ENCODE measurements around the gene CCDC141.

Gene CCDC141

DNA sequence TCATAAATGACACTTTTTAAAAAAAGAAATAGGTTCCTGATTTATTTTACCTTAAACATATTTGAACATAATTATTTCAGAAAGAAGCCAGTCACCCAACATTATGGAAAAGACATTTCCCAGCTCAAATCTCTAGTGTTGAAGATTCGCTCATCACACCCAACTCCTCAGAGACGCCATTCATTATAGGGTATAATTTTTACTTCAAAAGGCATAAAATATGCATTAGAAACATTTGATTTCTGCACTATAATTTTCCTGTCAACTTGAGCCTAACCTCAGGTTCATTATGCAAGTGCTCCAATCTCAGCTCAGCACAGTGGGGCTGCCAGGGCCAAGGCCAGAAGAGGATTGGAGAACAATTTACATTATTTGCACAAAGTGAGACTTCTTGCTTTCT lies 183.9 kb downstream of the CCDC141 start:
- H3K36me3 ChIP-seq (ENCODE audit: insufficient read depth, insufficient read length, low read length), result no peaks in the 10 kb centered on the region
- H3K4me1 ChIP-seq (ENCODE audit: insufficient read depth, insufficient read length), result no peaks in the 10 kb centered on the region
- no peak overlapping the region for H3K4me3 ChIP-seq (ENCODE audit: insufficient read length, low read depth)
- no peaks in the 10 kb centered on the region for H3K9me3 ChIP-seq (ENCODE audit: insufficient read depth, low read length)
- DNase-seq (ENCODE audit: low read depth, low spot score), result no peak
- no peaks in the 10 kb centered on the region for H3K27me3 ChIP-seq (ENCODE audit: insufficient read depth, insufficient read length)
- TF ChIP-seq YY1 (IDR thresholded peaks at IDR 0.05; ENCODE audit: insufficient read depth, insufficient read length) (no peak), ZNF274 (IDR thresholded peaks at IDR 0.05; ENCODE audit: low read depth, low read length) (no peak), SUZ12 (IDR thresholded peaks at IDR 0.05; ENCODE audit: extremely low read depth, insufficient read depth, insufficient read length) (no peak)
- no peak overlapping the region for H3K9ac ChIP-seq (ENCODE audit: insufficient read length, low read depth)

- no peaks in the 10 kb centered on the region for H3K27me3 ChIP-seq (ENCODE audit: insufficient read depth, insufficient read length)
- no peaks in the 10 kb centered on the region for H3K4me1 ChIP-seq (ENCODE audit: insufficient read depth, insufficient read length)
- no peaks in the 10 kb centered on the region for H3K36me3 ChIP-seq (ENCODE audit: insufficient read depth, insufficient read length, low read length)
- H3K9ac ChIP-seq (ENCODE audit: insufficient read length, low read depth), result no peak overlapping the region
- no peaks in the 10 kb centered on the region for H3K9me3 ChIP-seq (ENCODE audit: insufficient read depth, low read length)
- TF ChIP-seq ZNF274 (IDR thresholded peaks at IDR 0.05; ENCODE audit: low read depth, low read length) (no peak), SUZ12 (IDR thresholded peaks at IDR 0.05; ENCODE audit: extremely low read depth, insufficient read depth, insufficient read length) (no peak), YY1 (IDR thresholded peaks at IDR 0.05; ENCODE audit: insufficient read depth, insufficient read length) (no peak)
- H3K4me3 ChIP-seq (ENCODE audit: insufficient read length, low read depth), result no peak overlapping the region
- no peak for DNase-seq (ENCODE audit: low read depth, low spot score)
These were observed 184.6 kb downstream of the CCDC141 start for GRCh38 chr2:178865146-178865936.

- no peaks in the 10 kb centered on the region for H3K36me3 ChIP-seq (ENCODE audit: insufficient read depth, insufficient read length, low read length)
- no peaks in the 10 kb centered on the region for H3K4me1 ChIP-seq (ENCODE audit: insufficient read depth, insufficient read length)
- TF ChIP-seq YY1 (IDR thresholded peaks at IDR 0.05; ENCODE audit: insufficient read depth, insufficient read length) (no peak), ZNF274 (IDR thresholded peaks at IDR 0.05; ENCODE audit: low read depth, low read length) (no peak), SUZ12 (IDR thresholded peaks at IDR 0.05; ENCODE audit: extremely low read depth, insufficient read depth, insufficient read length) (no peak)
- H3K27me3 ChIP-seq (ENCODE audit: insufficient read depth, insufficient read length), result no peaks in the 10 kb centered on the region
- DNase-seq (ENCODE audit: low read depth, low spot score), result no peak
- no peak overlapping the region for H3K9ac ChIP-seq (ENCODE audit: insufficient read length, low read depth)
- H3K4me3 ChIP-seq (ENCODE audit: insufficient read length, low read depth), result no peak overlapping the region
- H3K9me3 ChIP-seq (ENCODE audit: insufficient read depth, low read length), result no peaks in the 10 kb centered on the region
These were observed 185.9 kb downstream of the CCDC141 start for GRCh38 chr2:178863856-178864620.

- no peak overlapping the region for H3K9ac ChIP-seq (ENCODE audit: insufficient read length, low read depth)
- no peaks in the 10 kb centered on the region for H3K27me3 ChIP-seq (ENCODE audit: insufficient read depth, insufficient read length)
- no peak overlapping the region for H3K4me3 ChIP-seq (ENCODE audit: insufficient read length, low read depth)
- H3K4me1 ChIP-seq (ENCODE audit: insufficient read depth, insufficient read length), result no peaks in the 10 kb centered on the region
- H3K36me3 ChIP-seq (ENCODE audit: insufficient read depth, insufficient read length, low read length), result no peaks in the 10 kb centered on the region
- DNase-seq (ENCODE audit: low read depth, low spot score), result no peak
- TF ChIP-seq YY1 (IDR thresholded peaks at IDR 0.05; ENCODE audit: insufficient read depth, insufficient read length) (no peak), SUZ12 (IDR thresholded peaks at IDR 0.05; ENCODE audit: extremely low read depth, insufficient read depth, insufficient read length) (no peak), ZNF274 (IDR thresholded peaks at IDR 0.05; ENCODE audit: low read depth, low read length) (no peak)
- no peaks in the 10 kb centered on the region for H3K9me3 ChIP-seq (ENCODE audit: insufficient read depth, low read length)
These were observed 186.6 kb downstream of the CCDC141 start for GRCh38 chr2:178863130-178863855.

DNA sequence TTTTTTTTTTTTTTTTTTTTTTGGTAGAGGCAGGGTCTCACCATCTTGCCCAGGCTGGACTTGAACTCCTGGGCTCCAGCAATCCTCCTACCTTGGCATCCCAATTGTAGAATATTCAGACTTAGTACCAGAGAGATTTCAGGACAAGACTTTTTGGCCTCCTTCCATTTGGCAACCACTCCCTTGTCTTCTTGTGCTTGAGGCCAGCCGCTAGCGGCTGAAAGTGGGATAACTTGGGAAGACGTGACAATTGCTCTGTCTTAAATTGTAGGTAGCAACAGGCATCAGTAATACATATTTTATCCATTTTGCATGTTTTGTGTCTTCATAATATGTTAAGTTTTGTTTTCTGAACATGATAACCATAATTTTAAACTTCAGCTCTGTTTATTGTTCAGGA lies 189.4 kb downstream of the CCDC141 start:
- no peak for DNase-seq (ENCODE audit: low read depth, low spot score)
- no peaks in the 10 kb centered on the region for H3K4me1 ChIP-seq (ENCODE audit: insufficient read depth, insufficient read length)
- no peaks in the 10 kb centered on the region for H3K9me3 ChIP-seq (ENCODE audit: insufficient read depth, low read length)
- H3K36me3 ChIP-seq (ENCODE audit: insufficient read depth, insufficient read length, low read length), result no peaks in the 10 kb centered on the region
- no peak overlapping the region for H3K4me3 ChIP-seq (ENCODE audit: insufficient read length, low read depth)
- no peak for TF ChIP-seq SUZ12 (IDR thresholded peaks at IDR 0.05; ENCODE audit: extremely low read depth, insufficient read depth, insufficient read length)
- TF ChIP-seq ZNF274 (IDR thresholded peaks at IDR 0.05; ENCODE audit: low read depth, low read length), result no peak
- no peak for TF ChIP-seq YY1 (IDR thresholded peaks at IDR 0.05; ENCODE audit: insufficient read depth, insufficient read length)
- no peak overlapping the region for H3K9ac ChIP-seq (ENCODE audit: insufficient read length, low read depth)
- H3K27me3 ChIP-seq (ENCODE audit: insufficient read depth, insufficient read length), result no peaks in the 10 kb centered on the region

GRCh38 chr2:178859730-178860129 lies 190.2 kb downstream of the CCDC141 start:
- Histone ChIP-seq H3K27me3 (ENCODE audit: insufficient read depth, insufficient read length) (no peaks in the 10 kb centered on the region), H3K4me3 (ENCODE audit: insufficient read length, low read depth) (no peak overlapping the region), H3K9ac (ENCODE audit: insufficient read length, low read depth) (no peak overlapping the region), H3K36me3 (ENCODE audit: insufficient read depth, insufficient read length, low read length) (no peaks in the 10 kb centered on the region), H3K4me1 (ENCODE audit: insufficient read depth, insufficient read length) (no peaks in the 10 kb centered on the region), H3K9me3 (ENCODE audit: insufficient read depth, low read length) (no peaks in the 10 kb centered on the region)
- no peak for TF ChIP-seq YY1 (IDR thresholded peaks at IDR 0.05; ENCODE audit: insufficient read depth, insufficient read length)
- no peak for TF ChIP-seq SUZ12 (IDR thresholded peaks at IDR 0.05; ENCODE audit: extremely low read depth, insufficient read depth, insufficient read length)
- TF ChIP-seq ZNF274 (IDR thresholded peaks at IDR 0.05; ENCODE audit: low read depth, low read length), result no peak
- DNase-seq (ENCODE audit: low read depth, low spot score), result no peak

Data from NT2/D1 (cell line).